K562 (cell line): ENCODE measurements around the gene KRT83.

ENCODE experiments used
- CHD2 ChIP-seq: IDR thresholded peaks from 2 replicates; pipeline ENCODE4 v1.6.1; 2011; ENCODE audit warnings: low read depth, low read length
- GABPB2 ChIP-seq: fragments of 250-450 bp; sonication (Bioruptor Pico); conservative IDR thresholded peaks from 2 replicates; pipeline ENCODE4 v1.5.1; 2021; ENCODE audit warnings: mild to moderate bottlenecking
- L3MBTL2 ChIP-seq: fragments of 450-650 bp; IDR thresholded peaks from 2 replicates; pipeline ENCODE4 v1.6.1; 2016; ENCODE audit warnings: mild to moderate bottlenecking, moderate library complexity
- MAZ ChIP-seq, 2 experiments: fragments of 450-650 bp in 1 of 2; sonication (generic) in 1 of 2; formaldehyde crosslinking; IDR thresholded peaks in 1 of 2; conservative IDR thresholded peaks in 1 of 2; 2 replicates each; pipeline versions ENCODE4 v1.4.0 to v1.5.0; 2020; ENCODE audit warnings: mild to moderate bottlenecking in 1 of 2, missing genetic modification reagents in 1 of 2
- MIER1 ChIP-seq: fragments of 450-650 bp; IDR thresholded peaks from 2 replicates; pipeline ENCODE4 v1.6.1; 2016; ENCODE audit warnings: antibody characterized with exemption, mild to moderate bottlenecking, low read depth
- RAD21 ChIP-seq, 2 experiments: fragments of 250-450 bp in 1 of 2; fragments of 450-650 bp in 1 of 2; sonication (Bioruptor Pico) in 1 of 2; formaldehyde crosslinking in 1 of 2; IDR thresholded peaks in 1 of 2; conservative IDR thresholded peaks in 1 of 2; 2 replicates each; pipeline versions ENCODE4 v1.4.0 to v1.8.0; 2020 to 2022; ENCODE audit warnings: mild to moderate bottlenecking in 2 of 2, moderate library complexity in 1 of 2
- RAD51 ChIP-seq: fragments of 450-650 bp; IDR thresholded peaks from 2 replicates; pipeline ENCODE4 v1.7.1; 2016; ENCODE audit warnings: low read depth, mild to moderate bottlenecking, borderline replicate concordance
- SMAD4 ChIP-seq: fragments of 250-450 bp; sonication (Bioruptor Pico); conservative IDR thresholded peaks from 2 replicates; pipeline ENCODE4 v1.8.0; 2021; ENCODE audit warnings: inconsistent platforms, mild to moderate bottlenecking, moderate library complexity
- SREBF1 ChIP-seq: fragments of 150-350 bp; IDR thresholded peaks from 2 replicates; pipeline ENCODE4 v1.6.1; 2014; ENCODE audit warnings: antibody characterized with exemption, low read depth, low read length, borderline replicate concordance
- TAF1 ChIP-seq: IDR thresholded peaks from 2 replicates; pipeline ENCODE4 v1.6.1; 2011; ENCODE audit warnings: mild to moderate bottlenecking, low read length, moderate library complexity; ENCODE audit not compliant: insufficient read depth, control insufficient read depth, severe bottlenecking; ENCODE audit errors: extremely low read depth
- ZNF24 ChIP-seq: fragments of 450-650 bp; IDR thresholded peaks from 2 replicates; pipeline ENCODE4 v1.6.1; 2016
- ZNF274 ChIP-seq: IDR thresholded peaks from 2 replicates; pipeline ENCODE4 v1.6.1; 2011; ENCODE audit warnings: low read depth, mild to moderate bottlenecking, low read length, moderate library complexity, borderline replicate concordance
- TF ChIP-seq, protein P1 (sequence below), 3 experiments: IDR thresholded peaks in 2 of 3; conservative IDR thresholded peaks in 1 of 3; 2 replicates each; pipeline ENCODE4 v1.5.1; 2011 to 2012; ENCODE audit warnings: low read length in 3 of 3, mild to moderate bottlenecking in 3 of 3, control low read depth in 2 of 3, improper control_type of control experiment in 1 of 3, inconsistent platforms in 1 of 3, low read depth in 1 of 3, mixed read lengths in 1 of 3, moderate library complexity in 1 of 3; ENCODE audit not compliant: insufficient read depth in 2 of 3

GRCh38 chr12:52338241-52338960, 17.2 kb upstream of the KRT83 start:
- TF ChIP-seq MAZ (CRISPR knock-in tag; conservative IDR thresholded peaks at IDR 0.05 in 1 of 2, IDR thresholded peaks at IDR 0.05 in 1 of 2) (no peak), ZNF274 (no peak), RAD21 (CRISPR knock-in tag; conservative IDR thresholded peaks at IDR 0.05 in 1 of 2, IDR thresholded peaks at IDR 0.05 in 1 of 2) (no peak), L3MBTL2 (no peak), GABPB2 (CRISPR knock-in tag) (no peak), TAF1 (no peak), RAD51 (no peak), SMAD4 (CRISPR knock-in tag) (no peak), CHD2 (no peak), ZNF24 (no peak), SREBF1 (no peak), MIER1 (no peak)
- TF ChIP-seq, protein P1, sequence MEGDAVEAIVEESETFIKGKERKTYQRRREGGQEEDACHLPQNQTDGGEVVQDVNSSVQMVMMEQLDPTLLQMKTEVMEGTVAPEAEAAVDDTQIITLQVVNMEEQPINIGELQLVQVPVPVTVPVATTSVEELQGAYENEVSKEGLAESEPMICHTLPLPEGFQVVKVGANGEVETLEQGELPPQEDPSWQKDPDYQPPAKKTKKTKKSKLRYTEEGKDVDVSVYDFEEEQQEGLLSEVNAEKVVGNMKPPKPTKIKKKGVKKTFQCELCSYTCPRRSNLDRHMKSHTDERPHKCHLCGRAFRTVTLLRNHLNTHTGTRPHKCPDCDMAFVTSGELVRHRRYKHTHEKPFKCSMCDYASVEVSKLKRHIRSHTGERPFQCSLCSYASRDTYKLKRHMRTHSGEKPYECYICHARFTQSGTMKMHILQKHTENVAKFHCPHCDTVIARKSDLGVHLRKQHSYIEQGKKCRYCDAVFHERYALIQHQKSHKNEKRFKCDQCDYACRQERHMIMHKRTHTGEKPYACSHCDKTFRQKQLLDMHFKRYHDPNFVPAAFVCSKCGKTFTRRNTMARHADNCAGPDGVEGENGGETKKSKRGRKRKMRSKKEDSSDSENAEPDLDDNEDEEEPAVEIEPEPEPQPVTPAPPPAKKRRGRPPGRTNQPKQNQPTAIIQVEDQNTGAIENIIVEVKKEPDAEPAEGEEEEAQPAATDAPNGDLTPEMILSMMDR (IDR thresholded peaks at IDR 0.05 in 2 of 3, conservative IDR thresholded peaks at IDR 0.05 in 1 of 3; ENCODE audit: insufficient read depth in 2 of 3, low read depth in 1 of 3, low read length in 3 of 3): no peak
